Measurements from ENCODE around the gene RALGAPB.

The RALGAPB gene

GRCh38 chr20:38617011-38617829 is 144.6 kb downstream of the RALGAPB start:
- TF ChIP-seq, protein P1, sequence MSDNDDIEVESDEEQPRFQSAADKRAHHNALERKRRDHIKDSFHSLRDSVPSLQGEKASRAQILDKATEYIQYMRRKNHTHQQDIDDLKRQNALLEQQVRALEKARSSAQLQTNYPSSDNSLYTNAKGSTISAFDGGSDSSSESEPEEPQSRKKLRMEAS (IDR thresholded peaks at IDR 0.05): no peak
- TF ChIP-seq TEAD4 (IDR thresholded peaks at IDR 0.05) (peak; percentile 64), EGR1 (IDR thresholded peaks at IDR 0.05) (no peak), CREB1 (IDR thresholded peaks at IDR 0.05; ENCODE audit: low read depth) (no peak)

DNA sequence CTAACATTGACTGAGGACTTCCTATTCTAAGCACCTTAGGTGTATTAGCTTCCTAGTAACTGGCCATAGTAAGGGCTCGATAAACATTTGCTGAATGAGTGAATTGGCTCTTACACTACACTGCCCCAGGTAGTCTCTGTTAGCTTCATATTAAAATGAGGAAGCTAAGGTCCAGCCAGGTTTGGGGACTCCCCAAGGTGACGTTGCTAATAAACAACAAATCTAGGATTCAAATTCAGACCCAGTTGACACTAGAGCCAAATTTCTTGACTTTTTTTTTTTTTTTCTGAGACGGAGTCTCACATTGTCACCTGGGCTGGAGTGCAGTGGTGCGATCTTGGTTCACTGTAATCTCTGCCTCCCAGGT is 145.2 kb downstream of the RALGAPB start:
- TF ChIP-seq USF1 (IDR thresholded peaks at IDR 0.05) (no peak), TEAD4 (IDR thresholded peaks at IDR 0.05) (no peak), CREB1 (IDR thresholded peaks at IDR 0.05; ENCODE audit: low read depth) (no peak), ZBTB7A (IDR thresholded peaks at IDR 0.05; ENCODE audit: low read depth) (no peak), TCF12 (IDR thresholded peaks at IDR 0.05; ENCODE audit: low read depth) (no peak), FOXM1 (IDR thresholded peaks at IDR 0.05; ENCODE audit: borderline replicate concordance, low read depth) (no peak), RAD21 (IDR thresholded peaks at IDR 0.05; ENCODE audit: low read depth) (no peak), EP300 (IDR thresholded peaks at IDR 0.05; ENCODE audit: borderline replicate concordance) (no peak), TAF1 (IDR thresholded peaks at IDR 0.05; ENCODE audit: low read depth) (no peak), CEBPB (IDR thresholded peaks at IDR 0.05) (no peak), YY1 (IDR thresholded peaks at IDR 0.05; ENCODE audit: low read depth) (no peak), EGR1 (IDR thresholded peaks at IDR 0.05) (no peak), NFIC (IDR thresholded peaks at IDR 0.05) (no peak)
- TF ChIP-seq, protein P2, sequence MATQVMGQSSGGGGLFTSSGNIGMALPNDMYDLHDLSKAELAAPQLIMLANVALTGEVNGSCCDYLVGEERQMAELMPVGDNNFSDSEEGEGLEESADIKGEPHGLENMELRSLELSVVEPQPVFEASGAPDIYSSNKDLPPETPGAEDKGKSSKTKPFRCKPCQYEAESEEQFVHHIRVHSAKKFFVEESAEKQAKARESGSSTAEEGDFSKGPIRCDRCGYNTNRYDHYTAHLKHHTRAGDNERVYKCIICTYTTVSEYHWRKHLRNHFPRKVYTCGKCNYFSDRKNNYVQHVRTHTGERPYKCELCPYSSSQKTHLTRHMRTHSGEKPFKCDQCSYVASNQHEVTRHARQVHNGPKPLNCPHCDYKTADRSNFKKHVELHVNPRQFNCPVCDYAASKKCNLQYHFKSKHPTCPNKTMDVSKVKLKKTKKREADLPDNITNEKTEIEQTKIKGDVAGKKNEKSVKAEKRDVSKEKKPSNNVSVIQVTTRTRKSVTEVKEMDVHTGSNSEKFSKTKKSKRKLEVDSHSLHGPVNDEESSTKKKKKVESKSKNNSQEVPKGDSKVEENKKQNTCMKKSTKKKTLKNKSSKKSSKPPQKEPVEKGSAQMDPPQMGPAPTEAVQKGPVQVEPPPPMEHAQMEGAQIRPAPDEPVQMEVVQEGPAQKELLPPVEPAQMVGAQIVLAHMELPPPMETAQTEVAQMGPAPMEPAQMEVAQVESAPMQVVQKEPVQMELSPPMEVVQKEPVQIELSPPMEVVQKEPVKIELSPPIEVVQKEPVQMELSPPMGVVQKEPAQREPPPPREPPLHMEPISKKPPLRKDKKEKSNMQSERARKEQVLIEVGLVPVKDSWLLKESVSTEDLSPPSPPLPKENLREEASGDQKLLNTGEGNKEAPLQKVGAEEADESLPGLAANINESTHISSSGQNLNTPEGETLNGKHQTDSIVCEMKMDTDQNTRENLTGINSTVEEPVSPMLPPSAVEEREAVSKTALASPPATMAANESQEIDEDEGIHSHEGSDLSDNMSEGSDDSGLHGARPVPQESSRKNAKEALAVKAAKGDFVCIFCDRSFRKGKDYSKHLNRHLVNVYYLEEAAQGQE (IDR thresholded peaks at IDR 0.05; ENCODE audit: low read depth): no peak
- TF ChIP-seq, protein P1 (IDR thresholded peaks at IDR 0.05): no peak

DNA sequence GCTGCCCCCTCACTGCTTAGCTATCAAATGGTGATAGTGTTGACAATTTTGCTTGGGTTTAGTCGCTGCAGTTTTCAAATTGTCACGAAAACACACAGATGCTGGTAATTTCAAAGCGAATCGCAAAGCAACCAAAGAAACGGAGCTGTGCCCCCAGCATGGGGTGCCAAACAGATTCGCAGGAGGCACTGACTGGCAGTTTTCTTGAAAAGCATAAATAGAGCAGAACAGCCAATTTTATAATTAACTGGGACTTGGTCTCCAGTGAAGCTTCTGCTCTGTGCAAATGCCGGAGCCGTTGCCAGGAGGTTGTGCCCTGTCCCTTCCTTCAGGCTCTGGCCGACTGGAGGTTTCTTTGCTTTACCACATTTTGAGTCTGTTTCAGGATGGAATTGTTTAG is 147.8 kb downstream of the RALGAPB start:
- no peak for TF ChIP-seq RAD21 (IDR thresholded peaks at IDR 0.05; ENCODE audit: low read depth)
- TF ChIP-seq CREB1 (IDR thresholded peaks at IDR 0.05; ENCODE audit: low read depth): no peak
- no peak for TF ChIP-seq TCF12 (IDR thresholded peaks at IDR 0.05; ENCODE audit: low read depth)
- TF ChIP-seq CEBPB (IDR thresholded peaks at IDR 0.05): no peak
- TF ChIP-seq USF1 (IDR thresholded peaks at IDR 0.05): no peak
- TF ChIP-seq YY1 (IDR thresholded peaks at IDR 0.05; ENCODE audit: low read depth): no peak
- TF ChIP-seq TEAD4 (IDR thresholded peaks at IDR 0.05): no peak
- TF ChIP-seq EGR1 (IDR thresholded peaks at IDR 0.05): no peak
- no peak for TF ChIP-seq NFIC (IDR thresholded peaks at IDR 0.05)
- TF ChIP-seq EP300 (IDR thresholded peaks at IDR 0.05; ENCODE audit: borderline replicate concordance): no peak
- TF ChIP-seq, protein P2 (IDR thresholded peaks at IDR 0.05; ENCODE audit: low read depth): no peak
- no peak for TF ChIP-seq TAF1 (IDR thresholded peaks at IDR 0.05; ENCODE audit: low read depth)
- no peak for TF ChIP-seq ZBTB7A (IDR thresholded peaks at IDR 0.05; ENCODE audit: low read depth)
- no peak for TF ChIP-seq FOXM1 (IDR thresholded peaks at IDR 0.05; ENCODE audit: borderline replicate concordance, low read depth)
- TF ChIP-seq, protein P1 (IDR thresholded peaks at IDR 0.05): no peak

DNA sequence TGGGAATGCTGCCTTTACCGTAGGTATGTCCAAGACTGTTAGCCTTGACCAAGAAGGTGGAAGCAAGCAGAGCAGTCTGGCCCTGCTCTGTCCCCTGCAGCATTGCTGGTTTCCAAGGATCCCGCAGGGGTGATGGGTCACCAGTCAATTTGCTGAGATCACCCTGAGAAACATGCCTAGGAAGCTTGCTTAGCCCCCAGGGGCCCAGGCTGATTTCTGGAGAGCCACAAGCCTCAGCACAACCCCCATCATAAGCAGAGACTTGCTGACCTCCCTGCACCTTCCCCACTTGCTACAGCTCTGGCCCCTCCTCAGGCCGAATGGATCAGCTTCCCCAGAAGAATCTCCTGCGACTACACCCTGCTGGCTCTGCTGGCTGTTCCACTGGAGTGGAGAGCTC is 150.4 kb downstream of the RALGAPB start:
- TF ChIP-seq FOXM1 (IDR thresholded peaks at IDR 0.05; ENCODE audit: borderline replicate concordance, low read depth) (no peak), TEAD4 (IDR thresholded peaks at IDR 0.05) (no peak), TCF12 (IDR thresholded peaks at IDR 0.05; ENCODE audit: low read depth) (no peak), TAF1 (IDR thresholded peaks at IDR 0.05; ENCODE audit: low read depth) (no peak), ZBTB7A (IDR thresholded peaks at IDR 0.05; ENCODE audit: low read depth) (no peak), CEBPB (IDR thresholded peaks at IDR 0.05) (no peak), EGR1 (IDR thresholded peaks at IDR 0.05) (no peak), CREB1 (IDR thresholded peaks at IDR 0.05; ENCODE audit: low read depth) (no peak), RAD21 (IDR thresholded peaks at IDR 0.05; ENCODE audit: low read depth) (no peak), YY1 (IDR thresholded peaks at IDR 0.05; ENCODE audit: low read depth) (no peak), EP300 (IDR thresholded peaks at IDR 0.05; ENCODE audit: borderline replicate concordance) (no peak), NFIC (IDR thresholded peaks at IDR 0.05) (no peak), USF1 (IDR thresholded peaks at IDR 0.05) (no peak)
- TF ChIP-seq, protein P2 (IDR thresholded peaks at IDR 0.05; ENCODE audit: low read depth): no peak
- TF ChIP-seq, protein P1 (IDR thresholded peaks at IDR 0.05): no peak

Data from Ishikawa (cell line).